DMS153 (cell line): Measurements from ENCODE around the gene GFOD1.

Experiments
- DNase-seq: peaks from one replicate; lab custom pipeline; 2025; lab: John Stamatoyannopoulos, UW

Gene GFOD1

DNA sequence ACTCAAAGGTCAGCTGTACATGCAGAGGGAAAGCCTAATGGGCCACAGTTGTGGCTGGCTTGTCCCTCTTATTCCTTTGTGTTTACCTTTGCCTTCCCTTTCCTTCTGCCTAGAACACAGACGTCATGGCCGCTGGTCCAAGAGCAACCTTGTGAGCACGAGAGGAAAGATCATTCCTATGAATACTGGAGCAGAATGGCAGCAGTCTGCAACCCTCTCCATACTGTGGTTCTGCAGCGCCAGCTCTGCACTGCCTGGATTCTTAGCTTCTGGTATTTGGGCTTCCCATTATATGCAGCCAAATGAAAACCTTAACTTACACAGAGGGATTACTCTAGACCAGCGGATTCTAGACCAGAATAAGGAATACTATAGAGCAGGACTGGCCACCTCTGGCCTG, 171.5 kb downstream of the GFOD1 start:
- DNase-seq: no peak

DNA sequence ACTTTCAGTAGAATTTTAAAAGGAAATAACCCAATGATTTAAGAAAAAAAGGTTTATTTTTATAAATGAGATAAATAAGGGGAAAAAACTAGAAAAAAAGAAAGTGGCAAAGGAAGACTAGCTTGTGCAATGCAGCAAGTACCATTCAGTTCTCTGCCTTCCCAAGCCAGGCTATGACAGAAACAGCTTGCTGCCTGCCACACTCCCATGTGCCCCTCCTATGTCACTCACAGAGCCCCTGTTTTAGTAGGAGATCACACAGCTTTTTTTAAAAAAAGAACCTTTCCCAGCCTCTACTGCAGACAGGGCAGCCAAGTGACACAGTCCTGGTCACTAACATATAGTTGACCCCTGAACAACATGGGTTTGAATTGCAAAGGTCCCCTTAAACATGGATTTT, 172.6 kb downstream of the GFOD1 start:
- no peak for DNase-seq

DNA sequence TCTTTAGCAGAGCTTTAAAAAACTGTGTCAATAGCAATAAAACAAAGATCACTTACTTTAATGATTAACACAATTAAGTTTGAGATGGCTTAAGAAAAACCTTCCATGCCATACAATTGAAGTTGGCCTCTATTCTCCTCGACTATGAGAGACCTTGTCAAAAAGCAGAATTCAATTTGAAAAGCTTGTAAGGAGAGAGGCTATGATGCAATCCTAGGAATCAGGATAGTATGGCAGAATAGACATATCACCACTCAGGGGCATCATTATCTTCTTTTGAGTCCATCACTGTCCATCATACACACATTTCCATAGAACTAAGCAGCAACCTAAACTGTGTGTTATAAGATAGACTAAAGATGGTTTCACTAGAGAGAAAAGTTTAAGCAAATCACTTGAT, 176.2 kb downstream of the GFOD1 start:
- DNase-seq: no peak

DNA sequence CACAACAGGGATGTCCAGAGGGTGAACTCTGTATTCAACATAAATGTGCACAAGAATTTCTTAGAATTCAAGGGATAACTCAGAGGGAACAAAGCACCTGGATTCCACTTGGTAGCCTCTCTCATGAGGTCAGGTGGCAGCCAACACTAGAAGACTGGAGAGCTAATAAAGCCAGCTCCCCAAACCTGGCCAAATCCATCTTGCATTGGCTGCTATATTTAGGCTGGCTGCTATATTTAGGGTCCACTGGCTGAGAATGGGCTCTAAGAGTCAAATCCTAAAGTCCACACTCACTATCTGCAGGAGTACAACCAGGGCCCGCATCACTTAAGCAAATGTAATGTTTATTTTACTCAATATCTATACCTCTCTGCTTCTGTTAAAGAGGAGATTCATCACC, 179.1 kb downstream of the GFOD1 start:
- no peak for DNase-seq
